C4-2B (cell line): ENCODE results near the gene ST7L.

ENCODE experiments used
- ZFX ChIP-seq: fragments of 450-650 bp; IDR thresholded peaks from 2 replicates; pipeline ENCODE4 v1.6.1; 2017
- TF ChIP-seq, protein P1 (sequence below): fragments of 450-650 bp; conservative IDR thresholded peaks from 2 replicates; pipeline ENCODE4 v1.5.1; 2017; ENCODE audit warnings: mild to moderate bottlenecking

GRCh38 chr1:112579801-112580510 lies 39.0 kb downstream of the ST7L start:
- TF ChIP-seq, protein P1, sequence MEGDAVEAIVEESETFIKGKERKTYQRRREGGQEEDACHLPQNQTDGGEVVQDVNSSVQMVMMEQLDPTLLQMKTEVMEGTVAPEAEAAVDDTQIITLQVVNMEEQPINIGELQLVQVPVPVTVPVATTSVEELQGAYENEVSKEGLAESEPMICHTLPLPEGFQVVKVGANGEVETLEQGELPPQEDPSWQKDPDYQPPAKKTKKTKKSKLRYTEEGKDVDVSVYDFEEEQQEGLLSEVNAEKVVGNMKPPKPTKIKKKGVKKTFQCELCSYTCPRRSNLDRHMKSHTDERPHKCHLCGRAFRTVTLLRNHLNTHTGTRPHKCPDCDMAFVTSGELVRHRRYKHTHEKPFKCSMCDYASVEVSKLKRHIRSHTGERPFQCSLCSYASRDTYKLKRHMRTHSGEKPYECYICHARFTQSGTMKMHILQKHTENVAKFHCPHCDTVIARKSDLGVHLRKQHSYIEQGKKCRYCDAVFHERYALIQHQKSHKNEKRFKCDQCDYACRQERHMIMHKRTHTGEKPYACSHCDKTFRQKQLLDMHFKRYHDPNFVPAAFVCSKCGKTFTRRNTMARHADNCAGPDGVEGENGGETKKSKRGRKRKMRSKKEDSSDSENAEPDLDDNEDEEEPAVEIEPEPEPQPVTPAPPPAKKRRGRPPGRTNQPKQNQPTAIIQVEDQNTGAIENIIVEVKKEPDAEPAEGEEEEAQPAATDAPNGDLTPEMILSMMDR, result no peak
- TF ChIP-seq ZFX, result no peak
